Left hindlimb (tissue), 1 donor: ENCODE results near the gene ADGRA1.
A peak's percentile ranks its signal among the peaks of the same experiment; 100 is the strongest.

ENCODE experiments used
- DNase-seq: peaks from one replicate; pipeline ENCODE4 v3.0.0-alpha.2; 2018

ADGRA1 gene

DNA sequence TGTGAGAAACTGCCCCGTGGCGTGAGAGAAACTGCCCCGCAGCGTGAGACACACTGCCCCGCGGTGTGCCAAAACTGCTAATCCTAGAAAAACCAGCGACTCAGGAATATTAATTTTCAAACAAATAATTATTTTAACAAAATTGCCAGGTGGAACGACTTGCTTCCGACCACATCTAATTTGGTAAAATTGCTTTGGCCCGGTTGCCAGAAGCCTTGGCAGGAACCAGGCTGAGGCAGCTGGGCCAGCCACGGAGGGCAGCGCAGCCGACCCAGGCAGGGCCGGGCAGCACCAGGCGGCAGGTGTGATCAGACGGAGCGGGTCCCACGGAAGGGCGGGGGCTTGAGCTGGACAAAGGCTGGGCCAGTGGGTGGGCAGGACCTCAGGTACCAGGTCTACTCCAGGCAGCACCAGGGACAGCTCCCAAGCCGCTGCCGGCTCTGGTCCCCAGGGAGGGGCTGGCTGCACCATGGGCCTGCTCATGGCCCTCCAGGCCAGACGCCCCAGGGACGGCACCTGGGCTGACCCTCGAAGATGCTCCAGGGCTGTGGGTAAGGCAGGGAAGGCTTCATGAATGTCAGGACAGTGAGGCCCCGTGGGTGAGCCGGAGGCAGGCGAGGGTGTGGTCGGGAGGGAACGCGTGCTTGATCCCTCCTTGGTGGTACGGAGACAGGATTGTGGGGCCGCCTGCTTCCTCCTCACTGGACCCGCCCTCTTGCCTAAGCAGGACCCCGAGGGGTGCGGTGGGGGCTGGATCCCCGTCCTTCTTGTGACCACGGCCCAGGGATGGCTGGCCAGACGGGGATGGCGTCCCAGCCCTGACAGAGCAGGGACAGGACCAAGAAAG, 7.7 kb upstream of the ADGRA1 start:
- no peak for DNase-seq

DNA sequence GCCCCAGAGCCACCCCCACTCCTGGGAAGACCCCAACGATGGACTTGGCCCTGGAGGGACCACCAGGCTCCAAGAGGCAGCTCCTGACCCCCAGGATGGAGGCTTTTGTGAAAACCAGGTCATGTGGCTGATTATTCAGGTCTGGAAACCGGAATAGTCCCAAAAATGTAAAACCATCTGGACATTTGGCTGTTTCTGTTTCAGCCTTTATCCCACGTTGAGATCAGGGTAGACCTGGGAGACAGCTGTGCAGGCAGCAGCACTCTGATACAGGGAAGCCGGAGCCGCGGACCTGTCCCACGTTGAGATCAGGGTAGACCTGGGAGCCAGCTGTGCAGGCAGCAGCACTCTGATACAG, 7.1 kb upstream of the ADGRA1 start:
- no peak for DNase-seq

DNA sequence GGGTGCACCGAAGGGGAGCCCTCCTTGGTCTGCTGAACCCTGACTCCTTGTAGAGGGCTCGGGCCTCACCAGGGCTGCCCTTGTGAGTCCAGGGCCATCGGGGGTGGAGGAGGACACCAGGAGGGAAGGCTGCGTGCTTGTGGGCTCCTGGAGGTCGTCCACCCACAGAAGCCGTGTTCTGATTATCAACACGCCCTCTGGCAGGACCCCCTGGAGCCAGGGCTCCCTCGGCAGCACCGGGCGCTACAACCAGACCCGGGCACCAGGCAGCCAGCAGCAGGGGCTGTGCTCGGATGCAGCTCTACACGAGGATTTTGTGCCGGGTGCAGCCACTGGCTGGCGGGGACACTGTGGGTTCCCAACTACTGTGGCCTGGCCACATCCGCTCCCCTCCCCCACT, 6.1 kb upstream of the ADGRA1 start:
- DNase-seq: no peak

DNA sequence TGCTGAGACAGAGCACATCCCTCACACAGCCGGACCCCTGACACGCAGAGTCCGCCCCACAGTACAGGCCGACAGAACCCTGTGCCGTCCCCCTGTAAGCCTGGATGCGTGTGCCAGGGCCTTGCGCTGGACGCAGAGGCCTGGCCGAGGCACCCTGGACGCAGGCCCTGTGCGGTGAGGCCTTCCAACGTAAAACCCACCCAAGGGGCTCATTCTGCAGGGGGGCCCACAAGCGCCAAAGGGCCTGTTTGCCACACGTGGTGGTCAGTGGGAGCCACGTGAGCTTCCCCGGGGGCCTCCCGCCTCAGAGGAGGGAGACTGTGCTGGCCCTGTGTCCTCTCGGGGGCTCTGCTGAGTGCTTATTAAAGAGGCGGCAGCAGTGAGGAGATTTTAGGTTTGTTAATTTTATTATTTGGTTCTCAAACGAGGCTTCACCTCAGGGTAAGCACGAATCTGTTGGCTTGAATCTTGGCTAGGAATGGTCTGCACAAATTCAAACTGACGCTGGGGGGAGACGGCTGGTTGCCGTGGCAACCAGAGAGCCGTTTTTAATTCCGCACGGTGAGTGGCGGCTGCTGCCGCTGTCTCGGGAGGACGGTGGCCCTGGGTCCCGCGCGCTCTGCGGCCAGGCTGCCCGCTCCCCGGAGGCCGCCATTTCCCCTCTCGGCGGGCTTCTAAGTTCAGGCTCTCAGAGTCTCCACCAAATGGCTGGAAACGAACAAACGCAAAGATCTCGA, 4.9 kb upstream of the ADGRA1 start:
- no peak for DNase-seq

DNA sequence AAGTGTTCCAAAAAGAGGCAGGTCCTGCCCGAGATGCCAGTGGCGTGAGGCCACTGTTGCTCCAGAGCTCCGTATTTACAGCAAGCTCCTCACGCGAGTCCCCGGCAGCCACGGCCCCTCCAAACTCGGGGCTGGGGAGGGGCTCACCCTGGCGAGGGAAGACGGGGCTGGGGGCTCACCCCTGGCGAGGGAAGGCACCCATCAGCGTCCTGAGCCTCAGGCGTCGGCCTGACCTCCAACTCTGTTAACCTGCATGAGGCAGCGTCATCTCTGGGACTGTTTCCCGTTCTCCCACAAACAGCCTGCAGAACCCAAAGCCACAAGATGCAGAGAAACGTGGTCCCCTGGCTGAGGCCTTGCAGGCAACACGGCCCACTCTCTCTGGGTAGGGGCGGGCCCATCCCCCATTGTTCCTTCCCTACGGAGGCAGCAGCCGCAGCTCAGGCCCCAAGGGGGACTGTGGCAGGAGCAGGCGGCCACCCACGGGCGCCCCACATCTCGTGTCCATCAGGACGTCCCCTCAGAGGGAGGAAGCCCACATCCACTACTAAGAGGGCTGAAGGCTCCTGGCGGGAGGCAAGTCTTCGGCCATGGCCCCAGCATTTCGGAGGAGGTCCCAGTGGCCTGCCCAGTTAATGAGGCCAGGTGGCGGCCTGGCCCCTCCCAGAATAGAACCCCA, 4.2 kb upstream of the ADGRA1 start:
- DNase-seq: no peak

DNA sequence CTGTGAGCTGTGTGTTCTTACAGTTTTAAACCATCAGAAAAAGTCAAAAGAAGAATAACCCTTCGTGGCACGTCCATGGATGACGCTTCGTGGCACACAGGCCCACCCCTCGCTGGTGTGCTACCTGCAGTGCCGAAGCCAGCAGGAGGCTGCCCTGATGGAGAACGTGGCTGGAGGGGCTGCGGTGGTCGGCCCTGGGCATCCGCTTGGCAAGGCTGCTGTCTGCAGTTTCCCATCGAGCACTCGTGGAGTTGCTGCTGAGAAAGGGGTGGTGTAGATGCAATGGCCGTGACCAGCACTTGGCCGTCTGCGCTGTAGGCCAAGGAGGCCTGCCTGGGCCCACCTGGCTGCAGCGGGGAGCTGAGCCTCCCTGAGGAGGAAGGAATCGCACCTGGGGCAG, 3.2 kb upstream of the ADGRA1 start:
- DNase-seq: no peak

DNA sequence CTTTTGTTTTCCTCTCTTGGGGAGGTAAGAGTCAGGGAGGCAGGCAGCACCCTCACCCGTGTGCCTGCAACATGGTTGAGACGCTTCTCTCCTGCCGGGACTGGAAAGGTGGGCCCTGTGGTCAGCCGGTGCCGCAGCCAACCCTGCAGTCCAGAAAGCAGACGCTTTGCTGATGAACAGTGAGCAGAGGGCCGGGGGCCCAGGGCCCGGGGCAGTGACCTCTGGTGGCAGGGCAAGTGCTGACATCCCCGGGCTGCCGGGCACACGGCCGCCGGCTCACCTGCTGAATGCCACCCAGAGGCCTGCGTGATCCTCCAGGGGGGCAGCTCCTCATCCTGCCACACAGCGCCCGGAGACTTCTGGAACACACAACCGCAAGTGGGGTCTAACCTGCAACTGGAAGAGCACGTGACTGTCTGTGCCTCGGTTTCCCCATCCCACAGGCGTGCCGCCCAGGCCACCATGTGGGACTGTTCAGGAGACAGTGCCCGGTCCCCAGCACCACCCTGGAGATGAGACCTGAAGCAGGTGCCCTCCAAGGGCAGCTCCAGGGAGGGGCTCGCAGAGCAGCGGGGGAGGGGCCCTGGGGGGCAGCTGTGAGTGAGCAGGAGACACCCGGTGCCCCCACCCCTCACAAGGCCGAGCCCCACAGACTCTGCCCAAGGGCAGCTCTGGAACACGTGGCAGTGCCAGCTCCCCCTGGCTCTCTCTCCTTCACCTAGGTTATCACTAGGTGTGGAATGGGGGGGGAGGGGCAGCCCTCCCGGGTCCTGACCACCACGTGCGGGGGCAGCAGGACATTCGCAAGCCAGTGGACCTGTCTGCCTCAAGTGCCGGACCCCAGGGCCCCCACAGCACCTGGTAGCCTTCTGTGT, 2.2 kb upstream of the ADGRA1 start:
- DNase-seq: no peak

DNA sequence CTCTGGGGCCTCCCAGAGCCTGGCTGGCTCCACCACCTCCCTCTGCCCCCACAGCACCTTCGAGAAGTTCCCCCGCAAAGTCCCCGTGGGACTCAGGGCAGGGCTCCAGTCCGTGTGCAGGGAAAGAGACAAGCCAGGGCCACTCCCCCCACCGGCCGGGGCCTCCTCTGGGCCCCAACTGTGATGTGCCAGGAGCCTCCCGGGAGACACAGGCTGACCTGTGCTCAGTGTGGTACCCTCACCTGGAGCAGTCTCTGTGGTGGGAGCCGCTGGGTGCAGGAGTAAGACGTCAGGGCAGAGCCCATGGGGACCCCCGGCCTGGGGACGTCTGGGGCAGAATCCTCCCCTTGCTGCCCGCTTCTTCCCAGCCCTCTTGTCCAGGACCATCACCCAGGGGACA, 1.5 kb upstream of the ADGRA1 start:
- DNase-seq: no peak

DNA sequence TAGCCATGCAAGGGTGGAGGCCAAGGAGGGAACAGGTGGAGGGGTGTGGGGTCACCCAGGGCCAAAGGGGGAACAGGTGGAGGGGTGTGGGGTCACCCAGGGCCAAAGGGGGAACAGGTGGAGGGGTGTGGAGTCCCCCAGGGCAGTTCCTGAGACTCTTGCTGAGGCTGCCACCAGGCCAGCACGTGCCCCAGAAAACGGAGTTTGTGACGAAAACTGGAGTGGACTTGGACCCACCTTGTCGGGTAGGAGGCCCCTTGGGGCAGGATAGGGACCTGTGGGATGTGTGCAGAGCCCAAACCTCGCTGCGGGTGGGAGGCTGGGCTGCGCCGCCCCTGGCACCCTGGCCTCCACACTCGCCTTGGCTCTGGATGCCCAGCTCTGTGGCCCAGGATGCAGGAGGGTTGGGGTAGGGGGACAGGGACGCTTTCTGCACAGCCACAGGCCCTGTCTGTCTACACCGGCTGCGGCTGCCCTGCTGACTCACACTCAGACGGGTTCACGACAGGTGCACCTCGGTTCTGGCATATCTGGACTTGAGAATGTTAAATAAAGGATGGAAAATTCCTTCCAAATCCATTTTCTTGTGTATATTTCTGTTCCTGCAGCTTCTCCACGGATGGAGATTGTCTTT, 562 bp upstream of the ADGRA1 start:
- no peak for DNase-seq

DNA sequence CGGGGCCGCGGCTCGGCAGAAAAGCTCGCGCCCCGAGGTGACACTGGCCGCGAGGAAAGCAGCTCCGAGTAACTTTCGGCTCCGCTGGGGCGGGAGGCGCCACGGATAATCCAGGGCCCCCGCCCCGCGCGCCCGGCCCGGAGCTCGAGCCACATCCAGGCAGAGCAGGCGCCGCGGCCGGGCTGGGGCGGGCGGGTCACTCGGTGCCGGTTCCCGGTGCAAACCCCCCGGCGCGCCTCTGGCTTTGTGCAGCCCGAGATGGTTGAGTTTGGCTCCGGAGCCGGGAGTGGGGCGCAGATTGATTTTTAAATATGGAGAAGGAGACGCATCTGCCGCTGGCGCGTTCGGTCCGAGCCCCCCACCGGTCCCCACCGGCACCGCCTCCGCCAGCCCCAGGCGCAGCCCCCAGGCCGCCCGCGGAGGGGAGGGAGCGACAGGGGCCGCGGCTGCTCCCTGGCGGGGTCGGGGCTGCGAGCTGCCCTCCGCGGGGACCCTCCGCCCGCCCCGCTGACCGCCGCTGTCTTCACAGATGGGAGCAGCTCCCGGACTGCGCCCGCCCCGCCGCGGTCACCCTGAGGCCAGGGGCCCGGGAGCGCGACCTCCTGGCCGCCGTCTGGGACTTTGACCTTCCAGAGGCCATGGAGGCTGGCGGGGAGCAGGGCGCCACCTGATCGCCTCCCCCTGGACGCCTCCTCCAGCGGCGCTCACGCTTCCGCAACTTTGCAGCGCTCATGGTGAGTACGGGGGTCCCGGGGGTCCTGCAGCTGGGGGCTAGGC, 643 bp downstream of the ADGRA1 start:
- no peak for DNase-seq

DNA sequence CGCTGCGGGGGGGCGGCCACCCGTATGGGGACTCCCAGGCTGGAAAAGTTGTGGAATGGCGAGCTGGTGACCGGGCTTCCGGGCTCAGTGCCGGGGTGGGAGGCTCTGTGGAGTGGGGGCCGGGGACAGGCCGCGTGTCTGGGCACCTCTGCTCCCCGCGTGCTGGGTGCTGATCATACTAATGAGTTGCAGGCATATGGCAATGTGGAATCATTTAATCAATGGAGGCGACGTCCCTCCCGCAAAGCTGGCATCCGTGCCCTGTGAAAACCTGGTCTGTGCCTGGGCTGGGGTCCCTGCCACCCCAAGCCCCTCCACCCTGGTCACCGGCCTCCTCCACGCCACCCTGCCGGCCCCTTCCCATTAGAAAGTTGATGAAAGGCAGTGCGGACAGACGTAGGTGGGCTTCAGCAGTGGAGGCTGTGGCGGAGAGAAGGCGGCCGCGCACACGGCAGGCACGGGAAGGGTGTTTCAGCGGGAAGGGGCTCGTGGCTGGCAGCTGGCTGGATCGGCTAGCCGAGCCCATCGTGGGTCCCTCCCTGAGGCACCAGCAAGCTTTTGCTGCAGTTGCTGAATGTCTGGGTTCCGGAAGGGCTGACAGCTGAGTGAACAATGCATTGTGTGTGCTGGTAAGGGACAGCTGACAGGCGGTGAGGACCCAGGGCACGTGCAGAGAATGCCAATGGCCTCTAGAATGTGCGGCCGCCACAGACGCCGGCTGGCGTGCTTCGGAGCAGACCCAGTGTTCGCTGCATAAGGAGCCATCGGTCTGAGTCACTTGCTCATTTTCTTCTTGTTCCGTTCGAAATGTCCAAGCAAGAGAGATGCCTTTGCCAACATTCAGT, 1.5 kb downstream of the ADGRA1 start:
- DNase-seq: peak; percentile 67

DNA sequence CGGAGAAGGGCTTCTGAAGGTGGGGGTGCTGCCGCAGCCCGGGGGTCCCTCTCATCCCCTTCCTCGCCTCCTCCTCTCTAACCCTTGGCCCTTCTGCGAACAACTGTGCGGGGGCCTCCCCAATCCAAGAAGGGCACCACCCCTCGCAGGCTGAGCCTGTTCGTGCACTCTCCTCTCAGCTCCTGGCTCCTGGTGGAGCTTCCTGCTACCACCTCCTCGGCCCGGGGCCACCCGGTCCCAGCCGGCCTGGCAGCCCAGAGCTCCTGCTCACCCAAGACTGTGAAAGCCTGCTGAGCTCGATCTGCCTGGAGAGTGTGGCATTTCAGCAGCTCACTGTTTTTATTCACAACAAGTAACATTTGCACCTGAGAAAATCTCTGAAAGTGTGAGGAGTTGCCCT, 2.4 kb downstream of the ADGRA1 start:
- DNase-seq: no peak

DNA sequence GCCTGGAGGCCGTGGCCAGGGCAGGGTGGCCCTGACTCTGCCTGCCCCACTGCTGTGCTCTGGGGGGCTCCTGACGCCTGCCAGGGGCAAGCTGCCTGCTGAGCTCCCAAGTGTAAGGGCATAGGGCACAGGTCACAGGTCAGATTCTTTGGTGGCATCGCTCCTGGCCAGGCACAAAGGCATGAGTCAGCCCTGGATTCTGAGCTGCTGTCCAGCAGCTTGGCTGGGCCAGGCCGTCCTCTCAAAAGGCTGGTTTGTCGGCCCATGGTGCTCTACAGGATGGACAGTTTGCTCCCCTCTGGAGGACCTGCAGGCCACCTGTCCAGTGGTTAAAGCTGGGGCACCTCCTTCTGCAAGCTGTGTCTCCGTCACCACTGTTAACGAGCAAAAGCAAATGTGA, 2.9 kb downstream of the ADGRA1 start:
- no peak for DNase-seq

DNA sequence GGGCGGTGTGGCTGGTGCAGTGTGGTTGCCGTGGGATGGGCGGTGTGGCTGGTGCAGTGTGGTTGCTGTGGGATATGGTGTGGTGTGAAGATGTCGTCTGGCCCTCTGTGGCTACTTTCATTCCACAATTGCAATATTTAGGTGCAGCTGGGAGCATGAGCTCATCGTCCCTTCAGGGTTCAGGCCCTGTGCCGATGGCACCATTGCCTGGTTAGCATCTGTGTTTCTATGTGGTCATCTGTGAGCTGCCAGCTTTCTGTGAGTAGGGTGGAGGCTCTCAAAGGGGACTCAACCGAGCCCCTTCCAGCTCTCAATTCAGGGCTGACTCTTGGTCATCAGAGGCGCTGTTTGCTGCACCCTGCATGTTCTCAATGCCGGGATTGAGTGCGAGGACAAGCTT, 3.6 kb downstream of the ADGRA1 start:
- DNase-seq: no peak

DNA sequence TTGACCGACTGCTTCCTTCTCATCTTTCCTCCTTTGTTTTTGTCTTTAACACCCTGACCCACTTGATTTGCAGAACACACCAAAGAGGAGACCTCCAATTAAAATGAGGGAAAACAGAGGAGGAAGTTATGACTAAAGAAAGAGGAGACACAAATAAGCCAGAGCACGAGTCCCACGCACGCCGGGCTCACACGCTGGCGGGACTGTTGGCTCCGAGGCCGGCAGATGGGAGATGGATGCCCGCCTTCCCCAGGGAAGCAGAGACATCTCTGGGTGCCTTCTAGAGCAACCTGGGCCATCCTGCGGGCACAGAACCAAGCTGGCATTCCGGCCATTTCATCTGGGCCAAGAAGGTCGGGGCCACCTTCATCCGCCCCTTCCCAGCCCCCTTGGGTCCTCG, 5.6 kb downstream of the ADGRA1 start:
- DNase-seq: no peak

DNA sequence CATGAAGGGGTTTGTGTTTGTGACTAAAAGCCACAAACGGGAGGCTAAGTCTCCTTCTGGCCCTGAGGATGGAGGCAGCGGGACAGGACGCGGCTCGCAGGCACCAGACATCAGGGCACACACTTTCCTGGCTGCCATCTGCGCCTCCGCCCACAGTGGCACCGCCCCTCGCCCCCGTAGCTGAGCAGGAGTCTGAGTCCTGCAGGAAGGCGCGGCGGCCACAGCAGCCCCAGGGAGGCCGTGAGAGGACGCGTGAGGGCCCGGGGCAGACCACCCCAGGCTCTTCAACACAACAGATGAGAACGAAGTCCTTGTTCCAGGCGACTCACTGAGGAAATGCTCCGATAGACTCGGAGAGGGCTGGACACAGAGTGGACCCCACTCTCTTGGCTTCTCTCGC, 6.6 kb downstream of the ADGRA1 start:
- DNase-seq: no peak

DNA sequence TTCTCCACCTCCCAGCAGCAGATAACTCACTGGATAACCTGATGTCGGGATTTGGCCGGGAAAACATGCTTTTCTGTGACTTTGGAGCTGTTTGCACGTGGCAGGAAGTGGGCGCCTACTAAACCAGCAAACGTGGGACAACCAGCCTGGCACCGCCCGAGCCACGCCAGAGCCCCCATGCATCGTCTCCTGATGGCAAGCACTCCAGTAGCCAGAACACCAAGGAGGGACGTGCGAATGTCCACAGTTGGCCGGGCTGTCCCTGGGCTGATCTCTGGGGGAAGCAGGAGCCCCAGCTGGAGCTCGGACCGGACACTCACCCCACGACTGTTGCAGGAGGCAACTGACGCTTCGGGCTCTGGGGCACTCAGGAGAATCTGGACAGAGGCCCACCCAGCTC, 7.1 kb downstream of the ADGRA1 start:
- no peak for DNase-seq

DNA sequence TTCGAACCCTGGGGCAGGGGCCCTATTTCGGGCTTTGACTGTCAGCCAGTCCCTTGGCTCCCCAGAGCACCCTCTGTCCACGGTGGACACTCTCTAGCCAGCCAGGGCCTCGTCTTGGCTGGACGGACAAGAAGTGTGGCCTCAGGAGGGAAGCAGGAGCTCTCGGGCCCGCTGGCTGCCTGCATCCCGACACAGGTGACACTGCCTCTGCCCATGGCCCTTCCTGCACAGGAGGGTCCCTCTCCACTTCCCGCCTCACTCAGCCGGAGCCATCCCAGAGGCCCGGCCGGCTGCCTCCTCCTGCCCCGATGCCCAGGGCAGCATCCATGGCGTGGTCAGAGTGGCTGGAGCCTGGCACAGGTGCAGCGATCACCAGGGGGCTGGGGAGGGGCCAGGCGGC, 7.9 kb downstream of the ADGRA1 start:
- no peak for DNase-seq

DNA sequence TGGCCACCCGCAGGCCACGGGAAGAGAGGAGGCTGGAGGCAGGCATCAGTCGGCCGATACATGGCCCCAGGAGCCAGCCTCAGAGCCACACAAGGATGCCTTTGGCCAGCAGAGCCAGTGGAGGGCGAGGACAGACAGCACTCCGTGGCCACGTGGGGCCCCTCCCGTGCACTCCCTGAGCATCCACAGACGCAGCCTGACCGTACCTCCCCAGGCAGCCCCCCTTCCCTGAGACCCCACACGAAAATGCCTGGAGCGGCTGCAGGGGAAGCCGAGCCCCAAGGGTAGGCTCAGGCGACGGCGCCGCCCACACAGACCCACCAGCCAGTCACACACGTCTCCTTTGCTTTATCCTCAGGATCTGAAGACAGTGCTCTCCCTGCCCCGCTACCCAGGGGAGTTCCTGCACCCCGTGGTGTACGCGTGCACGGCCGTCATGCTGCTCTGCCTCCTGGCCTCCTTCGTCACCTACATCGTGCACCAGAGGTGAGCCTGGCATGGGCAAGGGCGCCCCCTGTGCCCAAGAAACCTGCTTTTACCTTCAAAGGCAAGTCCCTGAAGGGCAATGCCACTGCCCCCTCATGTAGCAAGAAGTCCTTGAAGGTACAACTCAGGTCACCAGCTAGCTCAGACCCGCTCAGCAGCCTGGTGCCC, 9.0 kb downstream of the ADGRA1 start:
- no peak for DNase-seq

DNA sequence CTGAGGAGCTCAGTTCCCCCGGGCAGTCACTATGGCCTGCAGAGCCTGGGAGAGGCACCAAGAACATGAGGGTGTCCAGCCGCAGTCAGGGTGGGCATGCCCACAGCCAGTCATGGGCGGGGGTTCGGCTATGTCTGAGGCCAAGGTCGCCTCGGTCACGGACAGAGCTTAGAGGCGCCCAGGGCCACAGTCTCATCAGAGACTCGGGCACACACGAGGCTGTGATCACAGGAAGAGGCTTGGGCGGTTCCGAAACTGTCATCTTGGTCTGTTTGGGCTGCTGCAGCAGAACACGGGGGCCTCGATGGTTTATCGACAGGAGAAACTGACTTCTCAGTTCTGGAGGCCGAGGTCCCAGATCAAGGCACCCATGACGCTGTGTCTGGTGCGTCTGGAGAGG, 9.7 kb downstream of the ADGRA1 start:
- DNase-seq: no peak
